GM04504 (cell line): Measurements from ENCODE around the gene NFIB.

Experiments used
- DNase-seq: peaks from one replicate; pipeline ENCODE4 v3.0.0-alpha.2; 2012; ENCODE audit warnings: low read depth

NFIB gene

DNA sequence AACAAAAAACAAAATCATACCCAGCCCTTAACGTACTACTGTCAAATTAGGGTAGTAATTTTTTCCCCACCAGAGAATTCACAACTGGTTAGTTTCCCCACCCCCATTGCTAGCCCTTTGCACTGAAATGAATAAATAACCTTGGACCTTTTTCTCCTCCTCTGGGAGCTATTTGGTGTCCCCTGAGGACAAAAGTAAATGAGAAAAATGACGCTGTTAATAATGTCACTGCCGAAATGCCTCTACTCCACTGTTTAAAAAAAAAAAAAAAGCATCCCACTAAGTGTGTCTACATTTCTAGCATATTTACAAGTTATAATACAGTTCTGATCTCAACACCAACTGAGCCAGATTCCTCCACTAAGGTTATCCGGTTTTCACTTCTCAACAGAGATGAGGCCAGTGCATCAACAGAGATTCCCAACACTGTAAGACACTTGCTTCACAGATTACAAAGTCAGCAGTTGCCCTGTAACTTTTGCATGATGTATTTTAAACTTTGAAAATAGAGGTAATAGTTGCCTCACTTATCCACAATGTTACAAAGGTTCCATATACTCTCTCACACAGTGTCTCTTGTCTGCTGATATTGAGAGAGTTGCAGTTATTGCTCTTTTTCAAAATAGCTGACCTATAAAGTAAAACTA, 5.1 kb upstream of the NFIB start:
- no peak for DNase-seq

DNA sequence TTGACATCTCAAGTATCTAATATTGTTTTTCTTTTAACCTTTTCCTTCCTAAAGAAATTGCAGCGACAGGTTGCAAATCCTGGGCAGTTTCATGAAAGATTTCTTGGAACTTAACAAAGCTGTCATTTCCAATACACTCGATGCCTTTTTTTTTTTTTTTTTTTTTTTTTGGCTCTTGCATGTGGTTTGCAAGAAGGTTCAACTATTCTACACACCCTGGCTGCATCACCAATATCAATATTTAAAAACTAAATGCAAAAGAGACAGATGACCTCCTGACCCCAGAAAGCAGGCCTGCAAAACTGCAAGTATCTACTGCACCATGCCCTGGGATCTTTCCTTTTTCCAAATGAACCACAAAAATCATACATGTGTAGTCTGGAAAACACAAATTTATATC, 4.4 kb upstream of the NFIB start:
- DNase-seq = no peak

DNA sequence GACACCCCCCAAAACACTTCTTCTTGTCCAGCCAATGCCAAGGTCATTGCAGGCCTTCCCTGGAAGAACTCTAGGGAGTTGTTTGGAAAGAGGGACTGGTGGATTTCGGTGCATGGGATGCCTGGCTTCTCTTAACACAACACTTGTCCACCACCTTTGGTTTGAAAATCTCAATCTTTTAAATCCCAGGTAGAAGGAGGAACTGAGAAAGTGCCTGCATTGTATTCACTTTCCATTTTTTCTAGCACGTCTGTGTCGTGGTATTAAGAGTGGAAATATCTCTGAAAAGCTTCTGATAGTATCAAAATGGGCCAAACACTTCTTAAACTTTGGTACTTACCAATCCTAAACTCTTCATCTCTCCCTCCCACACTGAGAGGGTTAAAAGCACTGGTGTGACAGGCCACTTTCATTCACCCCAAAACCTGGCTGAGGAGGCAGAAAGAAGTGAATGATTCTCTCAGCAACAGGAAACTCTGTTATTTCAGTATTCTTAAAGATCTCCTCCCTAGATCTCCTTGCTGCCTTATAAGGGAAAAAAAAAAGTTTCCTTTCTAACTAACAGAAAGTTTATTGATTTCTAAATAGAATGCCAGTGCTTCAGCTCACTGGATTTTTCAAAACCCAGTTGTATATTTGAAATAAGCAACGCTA, 3.9 kb upstream of the NFIB start:
- DNase-seq = no peak

DNA sequence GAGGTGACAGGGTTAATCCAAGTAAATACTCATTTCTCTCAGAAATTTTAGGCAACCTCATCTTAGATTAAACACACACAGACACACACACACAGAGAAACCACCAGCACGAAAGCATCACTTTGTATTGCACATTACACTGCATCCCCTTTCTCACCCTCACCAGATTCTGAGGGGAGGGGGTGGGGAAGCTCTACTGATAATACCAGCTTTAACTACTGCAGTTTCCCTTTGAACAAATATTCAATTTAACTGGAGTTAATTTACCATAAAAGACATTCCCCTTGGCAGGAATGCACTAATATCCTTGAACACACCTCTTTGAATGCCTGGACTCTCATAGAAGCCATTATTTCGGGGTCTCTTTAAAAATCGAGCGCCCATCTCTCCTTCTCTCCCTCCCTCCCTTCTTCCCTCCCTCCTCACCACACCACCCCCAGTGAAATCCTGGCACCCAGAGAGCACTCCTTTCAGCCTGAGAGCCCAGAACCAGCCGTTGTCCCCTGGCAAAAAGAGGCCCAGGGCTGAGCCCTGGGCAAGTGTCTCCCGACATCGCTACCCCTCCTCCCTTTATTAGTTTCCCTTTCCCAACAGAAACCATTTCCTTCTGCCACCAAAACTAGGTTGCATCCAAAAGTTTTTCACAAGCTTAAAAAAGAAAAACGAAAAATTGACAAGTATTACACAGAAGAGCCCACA, 2.8 kb upstream of the NFIB start:
- DNase-seq = no peak

DNA sequence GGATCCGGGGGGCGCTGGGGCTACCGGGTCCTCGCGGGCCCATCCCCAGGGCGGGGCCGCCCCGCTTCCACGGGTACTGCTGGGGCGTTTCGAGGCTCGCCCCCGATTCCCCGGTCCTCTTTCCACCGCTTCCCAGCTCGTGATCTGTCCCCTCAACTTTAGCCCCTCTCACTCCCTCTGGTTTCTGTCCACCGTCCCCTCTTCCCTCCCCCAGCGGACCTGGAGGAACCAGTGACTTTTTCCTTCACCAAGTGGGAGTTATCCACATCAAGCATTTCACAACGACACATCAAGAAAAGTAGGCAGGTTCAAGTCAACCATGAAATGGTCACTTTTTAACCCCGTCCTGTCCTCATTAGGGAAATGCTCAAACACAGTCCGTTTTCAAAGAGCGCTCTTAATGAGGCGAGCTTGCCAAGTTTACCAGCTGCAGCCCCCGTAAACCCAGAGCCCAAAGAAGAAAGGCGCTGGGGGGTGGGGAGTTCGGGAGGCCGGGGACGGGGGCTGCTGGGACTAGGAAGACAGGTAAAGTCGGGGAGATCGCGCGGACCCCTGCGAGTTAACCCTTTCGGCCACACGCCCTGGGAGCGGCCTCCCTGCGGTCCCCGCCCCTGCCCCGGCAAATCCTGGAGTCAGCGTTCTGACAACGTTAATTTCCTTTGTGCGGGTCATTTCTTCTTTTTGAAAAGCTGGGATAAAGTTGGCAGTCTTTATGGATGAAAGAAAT, 2.1 kb upstream of the NFIB start:
- DNase-seq = no peak

DNA sequence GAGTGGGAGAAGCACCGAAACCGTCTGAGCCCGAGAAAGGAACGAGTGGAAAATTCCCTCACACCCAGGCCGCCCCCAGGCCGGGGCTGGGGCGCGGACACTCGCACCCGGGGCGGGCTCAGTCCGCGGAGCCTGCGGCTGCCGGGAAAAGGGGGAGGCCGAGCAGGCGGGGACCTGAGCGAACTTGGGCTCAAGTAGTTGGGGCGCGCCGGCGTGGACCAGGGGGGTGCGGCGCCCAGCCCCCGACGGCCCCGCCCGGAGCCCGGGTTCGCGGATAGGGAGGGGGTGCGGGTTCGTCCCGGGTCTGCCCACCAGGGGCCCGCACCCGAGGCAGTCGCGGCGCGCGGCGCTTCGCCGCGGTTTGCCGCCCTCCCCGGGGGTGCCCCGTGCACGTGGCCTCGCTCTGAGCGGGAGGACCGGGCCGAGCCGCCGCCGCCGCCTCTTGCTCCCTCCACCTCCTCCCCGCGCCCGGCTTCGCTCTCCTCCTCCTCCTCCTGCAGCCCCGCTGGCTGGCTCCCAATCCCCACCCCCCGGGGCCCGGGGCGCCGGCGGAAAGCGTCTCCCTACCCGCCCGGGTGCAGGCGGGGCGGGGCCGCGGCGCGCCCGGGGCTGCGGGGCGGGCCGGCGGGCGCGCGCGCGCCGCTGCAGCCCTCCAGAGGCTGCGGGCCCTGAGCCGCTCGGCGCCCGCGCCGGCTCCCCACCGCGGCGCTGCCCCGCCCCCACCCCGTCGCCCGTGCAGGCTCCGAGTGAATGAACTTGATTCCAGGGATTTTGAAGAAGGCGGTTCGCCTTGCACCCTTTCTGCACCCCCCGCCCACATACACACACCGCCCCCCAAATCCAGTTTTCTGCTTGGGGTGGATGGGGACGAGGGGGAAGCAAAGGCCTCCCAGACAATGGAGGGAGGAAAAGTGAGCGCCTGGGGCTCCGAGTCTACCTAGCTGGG, 1.3 kb upstream of the NFIB start:
- DNase-seq = no peak

DNA sequence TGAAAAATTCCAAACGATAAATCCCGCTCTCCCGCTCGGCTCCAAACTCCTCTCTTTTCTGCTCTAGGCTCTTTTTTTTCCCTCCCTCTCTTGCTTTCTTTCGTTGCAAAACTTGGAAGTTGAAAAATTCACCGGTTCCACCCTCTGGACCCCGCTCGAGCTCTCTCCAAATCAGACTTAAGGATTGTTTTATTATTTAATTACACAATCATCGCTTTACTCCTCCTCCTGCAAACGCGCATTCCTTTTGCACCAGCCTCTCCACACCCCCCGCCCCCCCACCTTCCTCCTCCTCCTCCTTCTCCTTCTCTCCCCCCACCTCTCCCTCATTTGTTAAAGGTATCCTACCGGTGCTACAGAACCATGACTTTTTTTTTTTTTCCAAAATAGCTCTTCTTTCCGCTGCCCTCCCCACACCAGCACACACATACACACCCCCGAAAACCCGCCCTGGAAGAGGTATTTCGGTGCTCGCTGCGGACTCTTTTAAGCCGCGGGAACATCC, 535 bp upstream of the NFIB start:
- no peak for DNase-seq

DNA sequence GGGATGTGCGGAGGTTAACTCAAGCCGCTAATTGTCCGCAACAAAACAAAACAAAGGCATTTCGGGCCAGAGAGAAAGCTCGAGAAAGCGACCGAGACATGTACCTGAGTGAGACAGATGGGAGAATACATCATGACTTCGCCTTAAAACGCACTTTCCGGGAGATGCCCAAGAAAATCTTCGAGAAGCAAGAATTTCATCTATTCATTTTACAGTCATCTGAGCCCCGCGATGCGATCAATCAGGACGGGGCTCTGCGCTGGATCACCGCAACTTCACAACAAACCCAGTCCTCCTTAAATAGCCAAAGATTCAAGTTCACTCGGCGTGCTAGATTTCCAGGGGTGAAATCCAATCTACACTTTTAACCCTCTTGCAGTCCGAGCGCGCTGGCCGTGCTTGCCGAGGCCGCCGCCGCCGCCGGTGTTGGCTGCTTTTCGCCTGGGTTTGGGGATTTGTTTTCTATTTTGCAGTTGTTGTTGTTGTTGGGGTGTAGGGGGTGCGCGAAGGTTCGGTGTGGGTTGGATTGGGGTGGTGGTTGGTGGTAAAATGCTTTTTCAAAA, 482 bp downstream of the NFIB start:
- DNase-seq = no peak

DNA sequence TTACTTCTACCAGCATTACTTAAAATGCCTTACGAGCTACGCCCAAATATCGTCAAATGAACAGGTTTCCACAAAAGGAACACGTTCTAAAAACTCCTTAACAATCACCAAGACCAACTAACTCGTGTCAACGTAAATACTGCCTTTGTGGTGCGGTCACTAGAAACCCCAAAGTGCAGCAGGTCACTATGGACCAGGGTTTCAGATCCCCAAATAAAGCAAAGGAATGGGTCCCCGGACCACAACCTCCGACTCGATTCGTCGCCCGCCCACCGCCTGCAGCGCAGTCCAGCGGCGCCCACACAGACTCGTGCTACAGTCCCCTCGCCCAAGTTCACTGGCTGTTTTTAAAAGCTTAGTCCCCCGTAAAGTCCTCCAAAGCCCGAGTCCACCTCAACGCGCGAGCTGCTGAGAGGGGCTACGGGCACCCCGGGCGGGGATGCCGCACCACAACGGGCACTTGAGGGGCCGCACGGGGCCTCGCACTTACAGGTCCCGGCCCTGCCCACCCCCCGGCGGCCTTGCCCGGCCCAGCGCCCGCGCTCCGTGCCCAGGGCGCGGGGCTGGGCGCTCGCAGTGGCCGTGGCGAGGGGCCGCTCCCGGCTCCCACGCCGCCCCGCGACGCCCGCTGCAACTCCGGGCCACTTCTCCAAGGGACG, 1.1 kb downstream of the NFIB start:
- no peak for DNase-seq

DNA sequence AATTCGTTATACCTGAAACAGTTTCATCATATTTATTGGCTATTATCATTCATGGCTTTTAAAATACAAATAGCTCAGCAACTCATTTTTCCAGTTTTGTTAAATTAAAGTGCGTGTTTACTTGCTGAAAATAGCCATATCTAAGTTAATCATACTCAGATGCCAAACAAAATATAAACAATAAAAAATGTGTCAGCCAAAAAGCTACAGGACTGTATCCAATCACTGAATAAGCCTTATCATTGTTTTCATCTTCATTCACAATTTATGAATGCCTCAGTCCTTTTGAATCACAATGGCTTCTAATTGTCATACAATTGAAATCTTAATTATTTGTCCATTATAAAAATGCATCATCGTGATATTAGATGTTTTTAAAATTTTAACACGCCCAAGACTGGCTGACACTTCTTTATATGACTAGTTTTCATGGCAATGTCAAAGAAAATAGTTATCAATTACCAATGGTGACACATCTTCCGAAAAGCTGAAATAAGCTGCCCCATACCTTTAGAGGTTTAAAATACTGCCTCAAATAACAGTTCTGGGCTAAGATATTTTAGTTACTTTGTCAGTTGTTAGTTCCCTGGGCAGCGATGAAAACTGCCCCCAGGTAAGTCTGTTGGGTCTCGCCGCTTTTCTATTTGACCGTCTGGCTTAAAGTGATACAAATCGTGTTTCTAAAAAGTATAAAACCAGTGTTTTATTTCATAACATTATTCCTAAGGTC, 1.8 kb downstream of the NFIB start:
- DNase-seq = no peak

DNA sequence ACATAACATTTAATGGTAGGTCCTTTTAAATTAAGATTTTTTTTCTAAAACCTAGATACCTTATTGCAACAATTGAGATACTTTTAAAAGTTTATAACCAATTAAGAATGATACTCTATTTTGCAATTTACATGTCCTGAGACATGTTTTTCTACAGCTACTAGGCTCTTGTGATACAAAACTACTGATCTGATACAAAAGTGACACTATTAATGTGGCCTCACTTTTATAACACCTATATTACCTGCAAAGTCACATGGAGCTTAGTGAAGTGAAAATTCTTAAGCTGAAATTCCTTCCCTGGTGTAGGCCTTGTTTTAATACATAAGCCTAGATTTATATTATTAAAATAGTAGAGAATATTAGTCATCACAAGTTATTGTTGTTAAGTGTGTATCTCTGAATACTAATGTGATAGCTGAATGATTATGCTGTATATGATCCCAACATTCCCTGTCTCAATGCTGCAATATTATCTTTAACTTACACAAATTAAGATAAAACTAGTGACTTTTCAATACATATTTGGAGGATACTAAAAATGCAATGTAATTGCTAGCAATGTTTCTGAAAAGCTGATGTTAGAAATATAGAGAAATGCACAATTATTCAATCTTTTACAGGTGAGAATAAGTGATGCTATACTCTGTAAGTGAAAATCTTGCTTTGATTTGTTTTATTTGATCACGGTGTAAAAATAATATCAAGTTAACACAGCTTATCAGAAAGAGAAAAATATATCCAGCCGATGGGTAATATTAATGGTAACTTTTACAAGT, 2.6 kb downstream of the NFIB start:
- no peak for DNase-seq

DNA sequence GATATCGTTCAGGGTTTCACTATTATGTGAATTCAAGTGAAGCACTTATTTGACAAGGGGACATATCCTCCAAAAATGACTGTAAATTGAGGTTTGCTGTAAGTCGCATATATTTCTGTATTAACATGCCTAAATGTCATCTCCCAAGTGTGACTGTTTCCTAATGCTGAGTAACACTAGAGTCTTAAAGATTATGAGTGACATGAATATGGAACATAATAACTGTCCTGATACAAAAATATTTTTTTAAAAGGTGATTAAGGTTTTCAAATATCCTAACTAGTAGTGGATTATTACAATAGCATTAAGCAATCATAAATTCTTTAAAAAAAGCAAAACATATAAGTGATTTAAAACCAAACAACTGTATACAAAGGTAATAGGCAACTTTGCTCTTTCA, 3.6 kb downstream of the NFIB start:
- no peak for DNase-seq

DNA sequence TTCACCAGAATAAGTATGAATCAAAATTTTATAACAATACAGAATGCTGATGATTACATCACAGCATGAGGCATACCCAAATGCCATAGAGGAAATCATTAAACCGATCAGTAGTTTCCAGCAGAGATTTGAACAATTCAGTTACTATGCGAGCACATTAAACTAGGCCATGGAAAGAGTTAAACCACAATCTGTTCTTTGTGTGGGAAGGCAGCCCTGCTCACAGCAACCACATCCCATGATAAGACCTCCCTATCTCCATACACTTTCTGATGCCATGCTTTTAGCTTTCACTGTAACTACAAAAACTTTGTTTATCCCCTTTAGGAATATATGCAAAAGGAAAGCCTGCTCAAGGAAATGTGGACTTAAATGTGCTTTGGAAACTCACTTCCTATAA, 4.5 kb downstream of the NFIB start:
- no peak for DNase-seq

DNA sequence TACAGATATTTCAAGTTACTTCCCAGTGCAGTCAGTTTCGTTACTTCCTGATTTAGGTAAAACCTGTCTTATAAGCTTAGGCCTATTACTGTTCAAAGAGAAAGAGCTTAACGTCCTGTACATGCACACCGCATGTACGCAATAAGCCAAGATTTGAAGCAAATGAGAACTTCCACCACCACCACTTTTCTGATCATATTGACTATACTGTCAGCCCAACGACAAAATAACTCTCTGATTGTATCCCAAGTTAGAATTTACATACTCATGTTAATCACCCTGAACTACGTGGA, 5.1 kb downstream of the NFIB start:
- DNase-seq = no peak

DNA sequence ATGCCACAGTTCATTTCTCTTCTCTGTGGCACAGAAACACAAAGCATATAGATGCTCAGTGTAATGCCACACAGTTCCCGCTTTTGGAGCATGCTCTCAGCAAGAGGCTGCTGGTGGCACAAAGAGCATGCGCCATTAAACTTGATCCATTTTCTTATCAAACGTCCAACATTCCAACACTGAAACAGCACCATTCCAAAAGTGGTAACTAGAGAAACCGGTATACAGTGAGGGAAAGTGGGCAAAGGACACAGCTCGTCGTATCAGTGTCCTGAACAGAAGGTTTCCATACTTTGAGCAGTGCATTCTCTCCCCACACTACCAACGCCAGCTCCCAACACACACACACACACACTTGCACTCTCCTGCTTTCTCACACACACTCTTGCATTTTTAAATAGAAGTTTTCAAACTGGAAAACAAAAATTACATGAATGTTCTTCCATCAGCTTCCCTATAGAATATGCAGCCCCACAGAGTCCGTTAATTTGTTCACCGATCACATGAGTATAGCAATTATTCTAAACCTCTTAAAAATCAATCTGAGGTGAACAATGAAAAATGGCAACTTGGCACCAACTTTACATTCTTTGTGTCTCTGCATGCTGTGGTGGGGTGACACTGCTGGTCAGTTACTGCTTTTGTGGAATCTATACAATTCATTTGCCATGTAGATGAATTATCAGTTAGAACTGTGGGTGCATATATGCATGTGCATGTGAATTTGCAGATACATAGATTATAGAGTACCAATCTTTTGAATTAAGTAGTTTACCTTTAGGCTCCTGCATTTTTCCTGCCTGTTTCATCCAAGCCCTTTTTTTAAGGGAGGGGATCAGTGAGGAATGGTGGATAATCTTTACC, 5.7 kb downstream of the NFIB start:
- DNase-seq = no peak

DNA sequence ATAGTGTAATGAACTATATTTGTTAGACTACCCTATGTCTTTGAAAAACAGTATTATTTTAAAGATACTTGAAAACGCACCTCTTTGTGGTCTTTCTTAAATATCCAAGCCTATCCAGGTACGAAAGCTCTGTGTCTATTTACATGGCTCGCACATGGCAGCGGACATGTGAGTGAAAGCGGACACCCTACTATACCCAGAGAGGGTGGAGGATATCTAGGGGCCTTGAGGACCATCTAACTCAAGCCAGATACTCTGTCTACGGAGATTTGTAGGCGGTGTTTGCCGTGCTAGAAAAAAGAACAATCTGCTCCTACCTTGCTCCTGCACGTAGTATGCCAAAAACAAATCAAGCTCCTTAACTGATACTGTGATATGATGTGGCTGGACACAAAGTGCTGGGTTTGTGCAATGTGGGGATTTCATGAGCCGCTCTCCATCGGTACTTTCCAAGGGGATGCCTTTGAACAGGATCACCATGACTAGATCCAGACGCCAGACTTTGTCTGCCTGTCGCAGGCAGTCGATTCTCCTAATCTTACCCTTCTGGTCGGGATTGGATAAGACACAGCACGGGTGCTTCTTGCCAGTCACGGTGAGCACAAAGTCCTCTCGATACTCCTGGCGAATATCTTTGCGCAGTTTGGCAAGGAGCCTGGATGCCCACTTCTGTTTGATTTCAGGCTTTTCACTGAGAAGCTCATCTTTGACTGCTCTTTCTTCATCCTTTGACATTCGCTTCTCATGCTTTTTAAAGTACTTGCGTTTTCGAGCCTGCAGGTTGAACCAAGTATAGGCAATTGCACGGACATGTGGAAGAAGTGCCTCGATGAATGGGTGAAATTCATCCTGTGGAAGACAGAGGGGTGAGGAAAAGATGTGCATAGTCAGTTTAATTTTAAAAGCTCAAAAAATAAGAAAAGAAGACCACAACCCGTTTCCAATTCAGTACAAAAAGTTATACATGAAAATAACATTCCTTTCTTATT, 7.0 kb downstream of the NFIB start:
- no peak for DNase-seq

DNA sequence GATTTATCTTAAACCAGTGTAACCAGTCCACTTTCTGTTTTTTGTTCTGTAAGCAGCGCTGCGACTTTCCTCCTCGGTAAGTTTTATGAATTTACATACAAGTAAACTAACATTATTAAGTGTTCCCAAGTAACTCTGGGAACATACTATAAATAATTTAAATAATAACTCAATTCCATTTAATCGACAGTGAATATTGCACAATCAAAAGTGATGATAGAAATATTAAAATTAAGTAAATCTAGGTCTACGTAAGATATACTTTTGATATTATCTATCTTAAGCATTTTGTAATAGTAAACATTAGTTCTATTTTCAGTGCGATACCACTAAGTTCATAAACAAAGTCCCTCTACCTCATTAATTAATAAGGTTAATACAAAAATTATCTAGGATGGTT, 7.8 kb downstream of the NFIB start:
- no peak for DNase-seq
